ENCODE data around the gene NUDT16L1. TPM values are rescaled to one million over a fixed set of nuclear protein-coding genes. Genes with fewer than 3 reads are reported as not detected.

The NUDT16L1 gene
- polyA plus RNA-seq, 1 donor (not counting 4 experiments of a cell fraction or from before 2014, with no cell fraction given): 23.0 TPM

DNA sequence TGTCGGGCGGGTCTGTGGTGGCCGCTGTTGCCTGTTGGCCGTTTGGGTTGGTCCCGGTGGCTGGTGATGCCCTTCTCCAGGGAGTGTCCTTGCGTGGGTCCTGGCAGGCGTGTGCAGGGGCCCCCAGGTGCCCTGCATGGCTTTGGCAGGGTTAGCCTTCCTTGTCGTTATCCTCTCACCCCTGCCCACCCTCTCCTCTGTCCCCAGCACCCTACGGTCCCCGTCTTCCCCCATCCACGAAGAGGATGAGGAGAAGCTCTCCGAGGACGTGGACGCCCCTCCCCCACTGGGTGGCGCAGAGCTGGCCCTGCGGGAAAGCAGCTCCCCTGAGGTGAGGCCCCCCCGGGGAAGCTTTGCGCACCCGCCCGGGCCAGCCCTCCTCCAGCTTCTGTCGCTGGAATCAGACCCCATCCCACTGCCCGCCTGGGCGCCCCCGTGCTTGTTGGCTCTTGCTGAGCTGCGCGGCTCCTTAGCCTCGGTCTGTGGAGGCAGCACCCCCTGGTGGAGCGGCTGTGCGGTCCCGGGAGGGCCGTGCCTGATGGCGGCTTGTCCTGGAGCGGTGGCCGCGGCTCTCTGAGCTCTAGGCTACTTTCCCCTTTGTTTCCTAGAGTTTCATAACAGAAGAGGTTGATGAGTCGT lies 10.6 kb upstream of the NUDT16L1 start:
- H3K36me3 ChIP-seq (ENCODE audit: control insufficient read depth in 2 of 2, extremely low read depth in 1 of 2, insufficient read depth in 2 of 2, low read length in 2 of 2): peaks cover 12 to 27% of the 10 kb centered on the region in 2 experiments
- H3K27me3 ChIP-seq (ENCODE audit: control insufficient read depth, extremely low read depth, insufficient read depth, low read length): no peaks in the 10 kb centered on the region
- no peak overlapping the region for H3K9ac ChIP-seq (ENCODE audit: control insufficient read depth, extremely low read depth, insufficient read depth, low read length)
- H2AFZ ChIP-seq (ENCODE audit: control insufficient read depth, low read length): no peak overlapping the region
- H3K79me2 ChIP-seq (ENCODE audit: control insufficient read depth, insufficient read depth, low read length): no peaks in the 10 kb centered on the region
- no peak overlapping the region for H3K4me2 ChIP-seq (ENCODE audit: control insufficient read depth, extremely low read depth, insufficient read depth, low read depth, low read length)
- dilution Hi-C loops (cut with MboI; ENCODE audit: extremely low pct_ligation_motif_present, low sequenced_read_pairs): no loop called here
- no peak for TF ChIP-seq EZH2 (IDR thresholded peaks at IDR 0.05; ENCODE audit: low read length)
- TF ChIP-seq, protein P1, sequence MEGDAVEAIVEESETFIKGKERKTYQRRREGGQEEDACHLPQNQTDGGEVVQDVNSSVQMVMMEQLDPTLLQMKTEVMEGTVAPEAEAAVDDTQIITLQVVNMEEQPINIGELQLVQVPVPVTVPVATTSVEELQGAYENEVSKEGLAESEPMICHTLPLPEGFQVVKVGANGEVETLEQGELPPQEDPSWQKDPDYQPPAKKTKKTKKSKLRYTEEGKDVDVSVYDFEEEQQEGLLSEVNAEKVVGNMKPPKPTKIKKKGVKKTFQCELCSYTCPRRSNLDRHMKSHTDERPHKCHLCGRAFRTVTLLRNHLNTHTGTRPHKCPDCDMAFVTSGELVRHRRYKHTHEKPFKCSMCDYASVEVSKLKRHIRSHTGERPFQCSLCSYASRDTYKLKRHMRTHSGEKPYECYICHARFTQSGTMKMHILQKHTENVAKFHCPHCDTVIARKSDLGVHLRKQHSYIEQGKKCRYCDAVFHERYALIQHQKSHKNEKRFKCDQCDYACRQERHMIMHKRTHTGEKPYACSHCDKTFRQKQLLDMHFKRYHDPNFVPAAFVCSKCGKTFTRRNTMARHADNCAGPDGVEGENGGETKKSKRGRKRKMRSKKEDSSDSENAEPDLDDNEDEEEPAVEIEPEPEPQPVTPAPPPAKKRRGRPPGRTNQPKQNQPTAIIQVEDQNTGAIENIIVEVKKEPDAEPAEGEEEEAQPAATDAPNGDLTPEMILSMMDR (optimal IDR thresholded peaks at IDR 0.05 in 1 of 3, IDR thresholded peaks at IDR 0.05 in 1 of 3, conservative IDR thresholded peaks at IDR 0.05 in 1 of 3; ENCODE audit: extremely low read depth in 1 of 3, insufficient read depth in 2 of 3, low read length in 3 of 3): peak; percentile 46 to 69 (median 59)
- H3K9me1 ChIP-seq (ENCODE audit: control insufficient read depth, extremely low read depth, insufficient read depth, low read length): no peaks in the 10 kb centered on the region
- H3K4me1 ChIP-seq (ENCODE audit: control insufficient read depth, extremely low read depth, insufficient read depth, low read length): peaks cover 23% of the 10 kb centered on the region
- no peak overlapping the region for H3K4me3 ChIP-seq (ENCODE audit: control insufficient read depth in 2 of 3, extremely low read depth in 1 of 3, insufficient read depth in 2 of 3, low read depth in 1 of 3, low read length in 3 of 3)
- no peaks in the 10 kb centered on the region for H3K9me3 ChIP-seq (ENCODE audit: control insufficient read depth, low read depth, low read length)
- FAIRE-seq (no peak), DNase-seq (ENCODE audit: low read depth, low spot score) (no peak)
- no peaks in the 10 kb centered on the region for H4K20me1 ChIP-seq (ENCODE audit: control insufficient read depth, extremely low read depth, insufficient read depth, low read length)
- H3K27ac ChIP-seq (ENCODE audit: control insufficient read depth, insufficient read depth, low read length): no peak overlapping the region

DNA sequence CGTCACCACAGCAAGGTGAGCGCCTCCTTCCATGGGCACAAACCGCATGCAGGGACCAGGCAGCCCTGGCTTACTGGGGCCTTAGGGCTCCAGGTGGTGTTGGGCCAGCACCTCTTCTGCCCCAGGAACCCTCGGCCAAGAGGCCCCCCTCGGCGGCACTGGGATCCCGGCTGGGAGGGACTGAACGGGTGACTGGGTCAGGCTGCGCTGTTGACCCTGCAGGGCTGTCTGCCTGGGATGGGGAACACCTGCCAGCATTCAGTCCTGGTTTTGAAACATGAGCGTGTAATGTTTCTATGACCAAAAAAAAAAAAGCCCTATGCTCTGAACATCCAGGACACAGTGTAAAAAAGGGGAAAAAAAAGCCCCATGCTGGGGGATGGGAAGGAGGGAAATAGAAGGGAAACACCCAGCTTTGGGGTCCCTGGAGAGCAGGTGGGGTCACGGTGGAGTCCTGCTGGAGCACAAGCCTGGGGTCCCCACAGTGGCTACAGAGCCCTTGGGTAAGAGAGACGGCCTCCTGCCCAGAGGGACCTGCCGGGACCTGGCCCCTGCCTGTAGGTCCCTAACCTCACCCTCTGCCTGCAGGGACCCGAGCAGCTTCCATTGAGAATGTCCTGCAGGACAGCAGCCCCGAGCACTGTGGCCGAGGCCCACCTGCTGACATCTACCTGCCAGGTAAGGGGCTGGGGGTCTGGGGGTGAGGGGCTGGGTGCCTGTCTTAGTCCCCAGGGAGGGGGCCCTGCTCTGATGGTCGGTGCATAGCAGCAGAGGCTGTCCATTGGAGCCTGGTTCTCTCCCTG lies 9.9 kb upstream of the NUDT16L1 start:
- dilution Hi-C loops (cut with MboI; ENCODE audit: extremely low pct_ligation_motif_present, low sequenced_read_pairs): no loop called here
- TF ChIP-seq EZH2 (IDR thresholded peaks at IDR 0.05; ENCODE audit: low read length): no peak
- TF ChIP-seq, protein P1 (optimal IDR thresholded peaks at IDR 0.05 in 1 of 3, IDR thresholded peaks at IDR 0.05 in 1 of 3, conservative IDR thresholded peaks at IDR 0.05 in 1 of 3; ENCODE audit: extremely low read depth in 1 of 3, insufficient read depth in 2 of 3, low read length in 3 of 3): no peak
- Histone ChIP-seq H3K79me2 (ENCODE audit: control insufficient read depth, insufficient read depth, low read length) (no peaks in the 10 kb centered on the region), H3K36me3 (ENCODE audit: control insufficient read depth in 2 of 2, extremely low read depth in 1 of 2, insufficient read depth in 2 of 2, low read length in 2 of 2) (peaks cover 12 to 30% of the 10 kb centered on the region in 2 experiments), H3K27me3 (ENCODE audit: control insufficient read depth, extremely low read depth, insufficient read depth, low read length) (no peaks in the 10 kb centered on the region), H3K27ac (ENCODE audit: control insufficient read depth, insufficient read depth, low read length) (no peak overlapping the region), H3K4me1 (ENCODE audit: control insufficient read depth, extremely low read depth, insufficient read depth, low read length) (peaks cover 23% of the 10 kb centered on the region), H3K9me3 (ENCODE audit: control insufficient read depth, low read depth, low read length) (no peaks in the 10 kb centered on the region), H3K9ac (ENCODE audit: control insufficient read depth, extremely low read depth, insufficient read depth, low read length) (no peak overlapping the region), H3K4me3 (ENCODE audit: control insufficient read depth in 2 of 3, extremely low read depth in 1 of 3, insufficient read depth in 2 of 3, low read depth in 1 of 3, low read length in 3 of 3) (no peak overlapping the region), H2AFZ (ENCODE audit: control insufficient read depth, low read length) (no peak overlapping the region), H3K4me2 (ENCODE audit: control insufficient read depth, extremely low read depth, insufficient read depth, low read depth, low read length) (no peak overlapping the region), H4K20me1 (ENCODE audit: control insufficient read depth, extremely low read depth, insufficient read depth, low read length) (no peaks in the 10 kb centered on the region), H3K9me1 (ENCODE audit: control insufficient read depth, extremely low read depth, insufficient read depth, low read length) (no peaks in the 10 kb centered on the region)
- no peak for FAIRE-seq
- DNase-seq (ENCODE audit: low read depth, low spot score): no peak
